ENCODE measurements around the gene GSTCD.
"Not testable (repeated sequence)": the region's sequence is repeated elsewhere in the genome, so short reads cannot be mapped to it uniquely, and the experiment has no call there.

The GSTCD gene

DNA sequence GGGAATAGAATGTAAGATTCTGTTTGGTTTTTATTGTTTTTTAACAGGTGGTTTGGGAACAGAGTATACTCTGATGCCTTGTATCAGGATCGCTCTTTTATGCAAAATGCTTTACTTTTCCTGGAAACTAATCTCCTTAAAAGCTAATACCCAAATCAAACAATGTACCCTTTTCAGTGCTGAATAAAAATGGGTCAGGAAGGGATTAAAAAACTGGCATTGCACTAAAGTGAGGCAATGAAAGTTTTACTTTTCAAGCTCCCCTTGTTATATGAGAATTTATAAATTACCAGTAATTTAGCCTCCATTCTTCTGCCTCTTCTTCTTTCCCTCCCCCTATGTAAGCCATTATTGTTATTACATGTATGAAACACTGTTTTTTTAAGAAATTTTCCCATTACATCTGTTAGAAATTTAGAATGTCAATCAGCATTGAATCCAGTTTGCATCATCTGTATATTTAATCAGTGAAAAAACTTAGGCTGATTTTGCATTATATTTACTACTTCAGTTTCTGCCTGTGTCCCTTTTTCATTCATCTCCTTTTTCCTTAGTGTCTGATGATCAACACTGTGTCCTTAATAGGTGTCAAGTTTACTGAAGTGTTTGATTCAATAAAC, 97.0 kb downstream of the GSTCD start:
- DNase-seq (ENCODE audit: low read depth in 2 of 2): no peak

DNA sequence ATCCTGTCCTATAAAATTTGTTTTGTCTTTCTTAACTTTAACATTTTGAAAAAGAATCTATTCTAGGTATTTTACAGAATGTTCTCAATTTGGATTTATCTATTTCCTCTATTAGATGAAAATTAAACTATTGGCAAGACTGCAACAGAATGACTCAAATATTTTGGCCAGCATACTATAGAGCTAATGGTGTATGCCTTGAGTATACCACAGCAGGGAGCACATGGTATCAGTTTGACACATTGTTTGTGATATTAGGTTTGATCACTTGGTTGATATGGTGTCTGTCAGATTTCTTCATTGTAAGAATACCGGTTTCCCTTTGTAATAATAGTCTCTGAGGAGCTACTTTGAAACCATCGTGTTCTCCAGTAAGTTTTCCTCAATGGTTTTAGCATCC, 98.9 kb downstream of the GSTCD start:
- peak; percentile 23 to 32 for DNase-seq (ENCODE audit: low read depth in 2 of 2)

DNA sequence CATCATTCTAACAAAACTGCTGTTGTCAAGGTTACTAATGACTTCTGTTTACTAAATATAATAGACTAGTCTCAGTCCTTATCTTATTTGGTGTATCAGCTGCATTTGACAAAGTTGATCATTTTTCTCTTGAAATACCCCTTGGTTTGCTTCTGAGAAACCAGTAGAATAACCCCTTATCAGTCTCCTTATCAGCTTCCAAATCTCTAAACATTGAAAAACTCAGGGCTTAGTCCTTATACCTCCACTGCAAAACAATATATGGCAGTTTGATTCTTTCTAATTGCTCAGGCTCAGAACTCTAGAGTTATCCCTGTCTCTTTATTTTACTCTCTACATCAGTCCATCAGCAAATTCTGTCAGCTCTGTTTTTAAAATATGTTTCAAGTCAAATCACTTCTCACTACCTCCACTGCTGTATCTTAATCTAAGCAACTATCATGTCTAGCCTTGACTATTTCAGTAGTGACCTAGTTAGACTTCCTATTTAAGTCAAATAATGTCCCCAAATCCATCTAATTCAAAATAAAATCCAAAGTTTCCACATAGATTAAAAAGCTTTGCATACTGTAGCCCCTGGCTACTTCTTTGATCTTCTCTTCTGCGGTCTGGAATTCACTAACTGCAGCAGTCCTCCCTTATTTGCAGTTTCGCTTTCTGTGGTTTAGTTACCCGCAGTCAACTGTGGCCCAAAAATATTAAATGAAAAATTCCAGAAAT, 99.6 kb downstream of the GSTCD start:
- DNase-seq (ENCODE audit: low read depth in 2 of 2): no peak

GRCh38 chr4:105808750-105809041, 100.1 kb downstream of the GSTCD start:
- DNase-seq (ENCODE audit: low read depth in 2 of 2): peak; percentile 29 to 45

GRCh38 chr4:105815701-105816100, 107.1 kb downstream of the GSTCD start:
- DNase-seq (ENCODE audit: low read depth in 2 of 2): no peak

DNA sequence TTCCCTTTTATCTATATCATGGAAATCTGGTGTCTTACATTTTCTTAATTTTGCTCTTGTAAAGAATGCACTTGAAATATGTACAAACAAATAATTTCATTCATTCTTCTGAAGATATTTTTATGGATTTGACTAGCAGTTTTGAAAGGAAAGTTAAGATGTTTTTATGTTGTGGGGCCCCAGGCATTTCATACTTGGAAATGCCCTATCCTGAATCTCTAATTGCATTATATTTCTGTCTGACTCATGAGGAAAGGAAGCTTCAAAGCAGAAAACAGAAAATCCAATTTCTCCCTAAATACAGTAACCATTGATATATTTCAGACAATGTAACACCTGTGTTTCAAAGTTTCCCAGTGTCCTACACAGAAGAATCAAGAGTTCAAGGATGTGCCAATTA, 113.5 kb downstream of the GSTCD start:
- no peak for DNase-seq (ENCODE audit: low read depth in 2 of 2)

DNA sequence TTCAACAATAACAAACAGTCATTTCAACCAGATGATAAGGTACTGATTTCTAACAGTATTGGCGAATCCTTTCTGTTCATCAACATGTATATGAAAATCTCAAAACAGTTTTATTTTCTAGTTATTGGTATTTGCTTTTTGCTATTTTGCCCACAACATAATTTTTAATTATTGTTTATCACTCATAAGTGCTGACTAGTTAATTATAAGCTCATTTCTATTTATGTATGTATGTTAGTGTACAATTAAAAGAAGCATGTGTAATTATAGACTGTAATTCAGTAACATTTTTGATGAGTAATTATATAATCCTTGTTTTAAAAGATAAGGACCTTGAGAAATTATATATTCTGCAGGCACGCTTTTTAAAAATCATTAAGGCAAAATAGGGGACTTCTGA, 119.5 kb downstream of the GSTCD start:
- DNase-seq (ENCODE audit: low read depth in 2 of 2): no peak

DNA sequence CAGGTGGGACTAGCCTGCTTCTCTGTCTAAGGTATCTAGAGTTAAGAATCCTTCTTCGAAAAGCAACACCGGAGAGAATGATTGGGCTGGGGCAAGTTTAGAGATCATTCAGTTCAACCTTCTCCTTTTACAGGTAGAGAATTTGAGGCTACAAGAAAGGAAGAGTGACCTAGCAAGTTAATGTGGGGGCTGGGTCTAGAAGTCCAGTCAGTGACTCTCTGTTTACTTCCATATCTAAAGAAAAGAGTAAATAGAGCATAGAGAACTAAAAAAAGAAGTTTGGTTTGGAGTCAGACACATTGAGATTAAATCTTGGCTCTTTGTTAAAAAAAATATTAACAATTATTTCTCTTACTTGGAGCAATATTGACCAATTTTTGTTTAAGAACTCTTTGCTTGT, 122.6 kb downstream of the GSTCD start:
- no peak for DNase-seq (ENCODE audit: low read depth in 2 of 2)

- no peak for DNase-seq (ENCODE audit: low read depth in 2 of 2)
These were observed 126.6 kb downstream of the GSTCD start for GRCh38 chr4:105835177-105835576.

DNA sequence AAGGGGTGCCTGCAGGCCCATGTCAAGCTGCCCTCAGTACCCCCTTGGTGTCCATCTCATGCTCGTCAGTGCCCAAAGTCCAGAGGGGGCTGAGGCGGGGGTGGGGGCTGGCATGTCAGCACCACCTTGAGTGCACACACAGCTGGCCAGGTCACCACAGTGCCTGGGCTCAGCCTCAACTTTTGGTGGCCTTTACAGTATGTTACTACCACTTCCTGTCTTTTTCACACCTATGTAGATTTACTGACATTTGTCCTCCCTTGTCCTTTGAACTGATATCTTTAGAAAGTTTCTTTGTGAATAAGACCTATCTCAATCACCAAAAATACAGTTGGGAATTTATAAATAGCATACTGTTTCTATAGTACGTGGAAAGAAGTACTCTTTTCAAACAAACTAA, 128.0 kb downstream of the GSTCD start:
- DNase-seq (ENCODE audit: low read depth in 2 of 2): no peak

GRCh38 chr4:105837037-105837436, 128.5 kb downstream of the GSTCD start:
- no peak for DNase-seq (ENCODE audit: low read depth in 2 of 2)

DNA sequence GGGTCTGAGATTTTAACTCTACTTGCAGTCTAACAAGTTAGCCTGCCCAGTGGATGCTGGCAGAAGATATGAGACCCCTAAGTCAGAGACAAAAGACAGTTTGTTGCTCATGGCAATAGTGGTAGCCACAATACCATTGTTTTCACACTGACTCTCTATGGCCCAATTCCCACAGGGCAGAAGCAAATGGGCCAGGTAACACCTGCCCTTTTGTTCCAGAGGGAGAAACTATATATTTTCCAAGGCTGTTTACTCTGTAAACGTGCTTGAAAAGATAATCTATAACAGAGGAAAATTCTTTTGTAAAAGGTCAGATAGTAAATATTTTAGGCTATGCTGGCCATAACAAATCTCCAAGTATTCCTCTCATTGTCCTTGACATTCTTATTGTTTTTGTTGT, 129.5 kb downstream of the GSTCD start:
- DNase-seq (ENCODE audit: low read depth in 2 of 2): no peak

DNA sequence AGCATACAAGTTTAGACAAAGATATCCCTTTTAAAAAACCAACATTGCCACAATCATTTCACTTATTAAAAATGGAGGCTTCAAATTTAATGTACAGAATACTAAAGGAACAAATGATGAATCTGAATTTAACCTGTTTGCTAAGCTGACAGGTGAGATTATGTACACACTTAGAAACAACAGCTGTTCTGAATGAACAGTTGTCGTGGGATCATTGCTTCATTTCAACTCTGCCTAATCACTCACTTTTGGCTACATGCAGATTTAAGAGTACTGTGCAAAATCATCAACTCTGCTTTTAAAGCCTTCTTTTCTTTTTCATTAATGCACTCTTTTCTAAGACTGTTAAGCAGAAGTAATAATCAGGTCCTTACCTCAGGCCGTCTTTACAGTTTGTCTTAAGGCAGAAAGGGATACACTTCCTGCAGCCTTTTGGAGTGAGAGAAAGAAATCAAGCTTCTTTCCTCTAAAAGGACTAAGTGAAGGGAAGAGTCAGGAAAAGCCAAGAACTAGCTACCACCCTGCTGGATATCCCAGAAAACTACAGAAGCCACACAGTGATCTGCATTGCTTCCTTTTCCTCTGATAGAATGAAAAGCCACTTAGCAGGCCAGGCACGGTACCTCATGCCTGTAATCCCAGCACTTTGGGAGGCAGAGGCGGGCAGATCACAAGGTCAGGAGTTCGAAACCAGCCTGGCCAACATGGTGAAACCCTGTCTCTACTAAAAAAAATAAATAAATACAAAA, 132.0 kb downstream of the GSTCD start:
- DNase-seq (ENCODE audit: low read depth in 2 of 2): no peak

GRCh38 chr4:105843941-105844340, 135.4 kb downstream of the GSTCD start:
- peak; percentile 2 to 4 for DNase-seq (ENCODE audit: low read depth in 2 of 2)

- no peak for DNase-seq (ENCODE audit: low read depth in 2 of 2)
These were observed 137.0 kb downstream of the GSTCD start for GRCh38 chr4:105845559-105845958.

- DNase-seq (ENCODE audit: low read depth in 2 of 2): not testable (repeated sequence)
These were observed 139.8 kb downstream of the GSTCD start for GRCh38 chr4:105848359-105848758.

DNA sequence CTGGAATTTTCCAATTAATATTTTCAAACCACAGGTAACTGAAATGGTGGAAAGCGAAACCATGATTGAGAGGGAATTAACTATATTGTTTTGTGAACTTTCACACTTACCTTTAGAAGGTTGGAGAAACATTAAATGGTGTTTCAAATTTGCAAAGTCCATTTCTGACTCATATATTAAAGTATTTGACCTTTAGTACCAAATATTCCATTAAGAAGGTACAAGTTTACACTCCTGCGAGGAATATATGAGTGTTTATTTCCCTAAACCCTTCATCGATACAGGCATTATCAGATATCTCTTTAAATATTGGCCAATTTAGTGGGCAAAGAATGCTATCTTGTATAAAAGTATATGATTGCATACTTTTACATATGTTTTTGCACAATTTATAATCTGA, 142.6 kb downstream of the GSTCD start:
- no peak for DNase-seq (ENCODE audit: low read depth in 2 of 2)

DNA sequence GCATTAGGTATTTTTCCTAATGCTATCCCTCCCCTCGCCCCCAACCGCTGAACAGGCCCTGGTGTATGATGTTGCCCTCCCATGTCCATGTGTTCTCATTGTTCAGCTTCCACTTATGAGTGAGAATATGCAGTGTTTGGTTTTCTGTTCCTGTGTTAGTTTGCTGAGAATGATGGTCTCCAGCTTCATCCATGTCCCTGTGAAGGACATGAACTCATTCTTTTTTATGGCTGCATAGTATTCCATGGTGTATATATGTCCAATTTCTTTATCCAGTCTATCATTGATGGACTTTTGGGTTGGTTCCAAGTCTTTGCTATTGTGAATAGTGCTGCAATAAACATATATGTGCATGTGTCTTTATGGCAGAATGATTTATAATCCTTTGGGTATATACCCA, 143.6 kb downstream of the GSTCD start:
- not testable (repeated sequence) for DNase-seq (ENCODE audit: low read depth in 2 of 2)

DNA sequence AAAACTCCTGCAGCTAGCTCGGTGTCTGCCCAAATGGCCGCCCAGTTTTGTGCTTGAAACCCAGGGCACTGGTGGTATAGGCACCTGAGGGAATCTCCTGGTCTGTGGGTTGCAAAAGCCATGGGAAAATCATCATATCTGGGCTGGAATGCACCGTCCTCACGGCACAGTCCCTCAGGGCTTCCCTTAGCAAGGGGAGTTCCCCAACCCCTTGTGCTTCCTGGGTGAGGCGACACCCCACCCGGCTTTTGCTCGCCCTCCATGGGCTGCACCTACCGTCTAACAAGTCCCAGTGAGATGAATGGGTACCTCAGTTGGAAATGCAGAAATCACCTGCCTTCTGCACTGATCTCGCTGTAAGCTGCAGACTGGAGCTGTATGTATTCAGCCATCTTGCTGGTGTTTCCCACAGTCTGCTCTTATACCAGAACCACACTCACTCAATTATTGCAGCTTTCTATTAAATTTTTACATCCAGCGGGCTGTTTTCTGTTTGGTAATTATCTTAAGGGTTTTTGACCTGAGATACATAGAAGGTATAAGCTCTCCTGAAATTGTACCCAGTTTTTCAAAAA, 150.0 kb downstream of the GSTCD start:
- DNase-seq (ENCODE audit: low read depth in 2 of 2): no peak

DNA sequence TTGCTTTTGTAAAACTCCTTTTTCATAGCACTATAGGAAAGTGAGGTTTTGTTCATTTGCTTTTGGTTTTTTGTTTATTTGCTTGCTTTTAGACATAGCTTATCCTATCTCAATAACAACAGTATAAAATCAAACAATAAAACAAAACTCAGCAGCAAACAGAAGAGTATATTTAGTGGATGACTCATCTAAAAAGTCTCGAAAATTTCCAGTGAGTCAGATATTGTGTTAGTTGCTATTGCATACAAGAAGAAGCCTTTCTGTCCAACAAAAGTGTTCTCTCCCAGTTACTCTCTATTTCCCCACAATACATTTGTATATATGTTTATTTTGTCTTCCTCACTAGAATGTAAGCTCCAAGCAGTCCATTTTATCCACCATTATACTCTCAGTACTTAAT, 150.6 kb downstream of the GSTCD start:
- peak; percentile 12 to 13 for DNase-seq (ENCODE audit: low read depth in 2 of 2)

GRCh38 chr4:105870963-105871362, 162.4 kb downstream of the GSTCD start:
- DNase-seq (ENCODE audit: low read depth in 2 of 2): no peak

DNA sequence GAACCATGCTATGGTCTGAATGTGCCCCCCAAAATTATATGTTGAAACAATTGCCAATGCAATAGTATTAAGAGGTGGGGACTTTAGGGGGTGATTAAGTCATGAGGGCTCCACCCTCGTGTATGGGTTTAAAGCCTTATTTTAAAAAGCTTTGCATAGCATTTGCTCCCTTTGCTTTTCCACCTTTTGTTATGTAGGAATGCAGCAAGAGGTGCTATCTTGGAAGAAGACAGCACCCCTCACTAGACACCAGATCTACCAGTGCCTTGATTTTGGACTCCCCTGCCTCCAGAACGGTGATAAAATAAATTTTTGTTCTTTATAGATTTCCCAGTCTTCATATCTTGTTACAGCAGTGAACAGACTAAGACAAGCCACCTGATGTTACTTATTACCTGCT, 163.4 kb downstream of the GSTCD start:
- DNase-seq (ENCODE audit: low read depth in 2 of 2): no peak

DNA sequence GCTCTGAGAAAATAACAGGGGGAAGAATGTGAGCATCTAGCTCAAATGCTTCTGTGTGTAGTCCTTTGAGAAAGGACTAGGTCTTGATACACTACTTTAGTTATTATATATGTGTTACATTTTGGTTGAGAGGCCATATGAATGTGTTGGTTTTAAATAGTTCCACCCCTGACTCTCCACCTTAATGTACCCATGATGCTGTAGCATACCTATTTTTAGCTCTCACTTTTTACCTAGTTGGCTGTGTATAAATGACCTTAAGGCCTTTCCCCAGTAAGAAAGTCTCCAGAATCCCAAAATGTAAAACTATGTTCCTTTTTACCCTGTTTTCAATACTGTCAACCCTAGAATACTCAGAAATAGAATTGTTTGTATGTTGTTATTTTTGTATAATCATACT, 166.6 kb downstream of the GSTCD start:
- no peak for DNase-seq (ENCODE audit: low read depth in 2 of 2)
